A673 (cell line): ENCODE results near the gene PHF2. TPM values are rescaled to one million over a fixed set of nuclear protein-coding genes. Genes with fewer than 3 reads are reported as not detected.

Experiments
- BruUV-seq: library from RNA; stranded (reverse); fragments of 400-500 nt; replicated peaks from 2 replicates; lab custom pipeline; 2021; lab: Mats Ljungman, UMichigan
- CTCF ChIA-PET: fragments of 300-600 bp; sonication (Branson Sonifier 250); formaldehyde crosslinking; loops from one replicate; lab custom pipeline; 2022; ENCODE audit warnings: antibody characterized with exemption; lab: Charles Lee
- POLR2A ChIA-PET: fragments of 300-600 bp; sonication (Branson Sonifier 250); formaldehyde crosslinking; loops from one replicate; lab custom pipeline; 2022; ENCODE audit warnings: antibody characterized with exemption; ENCODE audit not compliant: low non-redundant PET; lab: Charles Lee
- DNase-seq: peaks from one replicate; pipeline ENCODE4 v3.0.0-alpha.2; 2015; ENCODE audit warnings: low spot score
- H3K27ac ChIP-seq: fragments of 200-600 bp; sonication (generic); 2 replicates; pipeline ENCODE4 v1.5.1; 2016; ENCODE audit warnings: mixed run types, low read depth, mild to moderate bottlenecking, mixed read lengths, antibody characterized with exemption, low read length; ENCODE audit not compliant: poor library complexity, severe bottlenecking
- H3K27me3 ChIP-seq: fragments of 200-600 bp; sonication (generic); replicated peaks from 2 replicates; pipeline ENCODE4 v1.6.1; 2017; ENCODE audit warnings: mixed run types, low read depth, mild to moderate bottlenecking, mixed read lengths, antibody characterized with exemption, low read length; ENCODE audit not compliant: insufficient read depth, poor library complexity
- H3K36me3 ChIP-seq: fragments of 200-600 bp; sonication (generic); 2 replicates; pipeline ENCODE4 v1.6.1; 2016; ENCODE audit warnings: mixed run types, mild to moderate bottlenecking, mixed read lengths, antibody characterized with exemption, low read length; ENCODE audit not compliant: insufficient read depth, poor library complexity, severe bottlenecking
- H3K4me1 ChIP-seq: fragments of 200-600 bp; sonication (generic); 2 replicates; pipeline ENCODE4 v1.6.1; 2017; ENCODE audit warnings: mixed run types, mild to moderate bottlenecking, mixed read lengths, antibody characterized with exemption, low read length; ENCODE audit not compliant: insufficient read depth, poor library complexity, severe bottlenecking
- H3K4me3 ChIP-seq: fragments of 200-600 bp; sonication (generic); 2 replicates; pipeline ENCODE4 v1.5.1; 2016; ENCODE audit warnings: low read depth, mixed run types, mild to moderate bottlenecking, mixed read lengths, low read length; ENCODE audit not compliant: poor library complexity, severe bottlenecking
- H3K9me3 ChIP-seq: fragments of 200-600 bp; sonication (generic); 2 replicates; pipeline ENCODE4 v1.6.1; 2016; ENCODE audit warnings: mixed run types, low read depth, mild to moderate bottlenecking, mixed read lengths, antibody characterized with exemption, low read length; ENCODE audit not compliant: poor library complexity, severe bottlenecking
- CTCF ChIP-seq: fragments of 300-800, 200-600 bp; sonication (generic); conservative IDR thresholded peaks from 2 replicates; pipeline ENCODE4 v1.5.1; 2017; ENCODE audit warnings: low read depth, mild to moderate bottlenecking, antibody characterized with exemption, low read length, moderate library complexity, mixed read lengths
- EZH2 ChIP-seq: fragments of 200-600 bp; sonication (generic); IDR thresholded peaks from 2 replicates; pipeline ENCODE4 v1.6.1; 2017; ENCODE audit warnings: borderline replicate concordance, low read depth, mild to moderate bottlenecking, mixed read lengths, antibody characterized with exemption, low read length; ENCODE audit not compliant: poor library complexity, severe bottlenecking
- intact Hi-C: fragments of 100-400 bp; cut with micrococcal nuclease; formaldehyde crosslinking; loops from one replicate; pipeline ENCODE4 v1.10.0; 2022; ENCODE audit not compliant: unreplicated experiment
- total RNA-seq: library from RNA; stranded (reverse); gene quantifications from 2 replicates; pipeline ENCODE4 v1.2.3, GENCODE V29; 2021

PHF2 gene
- total RNA-seq, 1 experiment from 2014 or later = 32.7 TPM

GRCh38 chr9:93648836-93649235, 72.5 kb downstream of the PHF2 start:
- intact Hi-C loops = no loop called here
- ChIA-PET CTCF (no interaction called here), POLR2A (no interaction called here)
- Histone ChIP-seq H3K27me3 (no peaks in the 10 kb centered on the region), H3K4me1 (no peaks in the 10 kb centered on the region), H3K36me3 (peaks cover 18% of the 10 kb centered on the region), H3K4me3 (no peak overlapping the region), H3K27ac (no peak overlapping the region), H3K9me3 (no peaks in the 10 kb centered on the region)
- TF ChIP-seq EZH2 (no peak), CTCF (no peak)
- BruUV-seq = no TSS peak
- no peak for DNase-seq

GRCh38 chr9:93649610-93650261, 73.4 kb downstream of the PHF2 start:
- CTCF ChIA-PET = no interaction called here
- Histone ChIP-seq H3K4me3 (no peak overlapping the region), H3K9me3 (no peaks in the 10 kb centered on the region), H3K27me3 (no peaks in the 10 kb centered on the region), H3K4me1 (no peaks in the 10 kb centered on the region), H3K27ac (no peak overlapping the region), H3K36me3 (peaks cover 18% of the 10 kb centered on the region)
- no peak for DNase-seq
- POLR2A ChIA-PET = no interaction called here
- TF ChIP-seq EZH2 (no peak), CTCF (no peak)
- BruUV-seq = no TSS peak
- intact Hi-C loops = no loop called here

GRCh38 chr9:93650448-93650847, 74.1 kb downstream of the PHF2 start:
- no peak for TF ChIP-seq CTCF
- no peak for TF ChIP-seq EZH2
- Histone ChIP-seq H3K27me3 (no peaks in the 10 kb centered on the region), H3K9me3 (no peaks in the 10 kb centered on the region), H3K36me3 (peaks cover 18% of the 10 kb centered on the region), H3K4me1 (no peaks in the 10 kb centered on the region), H3K4me3 (no peak overlapping the region), H3K27ac (no peak overlapping the region)
- DNase-seq = no peak
- intact Hi-C loops = no loop called here
- CTCF ChIA-PET = no interaction called here
- no TSS peak for BruUV-seq
- POLR2A ChIA-PET = no interaction called here
